ENCODE results near the gene SPO11.

Gene SPO11

GRCh38 chr20:57290178-57290484 is 39.5 kb upstream of the SPO11 start:
- TF ChIP-seq CTCF (conservative IDR thresholded peaks at IDR 0.05; ENCODE audit: low read length) (no peak), EZH2phosphoT487 (IDR thresholded peaks at IDR 0.05; ENCODE audit: borderline replicate concordance) (no peak)
- Histone ChIP-seq H3K4me1 (ENCODE audit: insufficient read depth, low read length, poor library complexity, severe bottlenecking) (no peaks in the 10 kb centered on the region), H3K9ac (ENCODE audit: low read depth, low read length, poor library complexity, severe bottlenecking) (no peak overlapping the region), H3K79me2 (ENCODE audit: insufficient read depth, low read length) (no peaks in the 10 kb centered on the region), H3F3A (ENCODE audit: low read depth) (no peaks in the 10 kb centered on the region), H3K4me2 (ENCODE audit: low read depth, low read length, poor library complexity, severe bottlenecking) (no peak overlapping the region), H3K9me3 (ENCODE audit: insufficient read depth, low read depth, low read length) (no peaks in the 10 kb centered on the region), H3K4me3 (ENCODE audit: low read length, poor library complexity, severe bottlenecking) (no peak overlapping the region), H3K9me2 (replicated peaks; ENCODE audit: low read depth, low read length) (no peaks in the 10 kb centered on the region), H4K20me1 (ENCODE audit: insufficient read depth, low read length, poor library complexity, severe bottlenecking) (no peaks in the 10 kb centered on the region), H3K27me3 (ENCODE audit: insufficient read depth, low read length, poor library complexity, severe bottlenecking) (no peaks in the 10 kb centered on the region), H2AFZ (ENCODE audit: low read length) (no peak overlapping the region), H3K36me3 (ENCODE audit: insufficient read depth, low read length) (no peaks in the 10 kb centered on the region)

DNA sequence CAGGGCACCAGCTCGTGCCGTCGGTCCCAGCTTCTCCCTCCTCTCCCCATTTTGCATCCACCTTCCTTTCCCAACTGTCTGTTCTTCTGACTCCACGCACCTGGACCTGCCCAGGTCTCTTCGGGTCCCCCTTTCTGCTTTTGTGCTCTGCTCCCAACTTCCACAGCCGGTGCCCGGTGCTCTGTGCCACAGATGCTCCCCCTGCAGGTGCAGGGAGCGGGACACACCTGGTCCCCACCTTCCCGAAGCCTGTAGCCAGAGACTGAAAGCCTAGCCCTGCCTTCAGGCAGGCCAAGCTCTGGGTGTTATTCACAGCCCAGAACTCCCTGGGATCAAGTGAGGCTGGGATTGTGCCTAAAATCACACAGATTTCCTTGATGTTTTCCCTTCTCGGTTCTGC is 38.6 kb upstream of the SPO11 start:
- no peak overlapping the region for H3K9ac ChIP-seq (ENCODE audit: low read depth, low read length, poor library complexity, severe bottlenecking)
- H2AFZ ChIP-seq (ENCODE audit: low read length): no peak overlapping the region
- no peaks in the 10 kb centered on the region for H3K4me1 ChIP-seq (ENCODE audit: insufficient read depth, low read length, poor library complexity, severe bottlenecking)
- no peaks in the 10 kb centered on the region for H3K27me3 ChIP-seq (ENCODE audit: insufficient read depth, low read length, poor library complexity, severe bottlenecking)
- H3K4me2 ChIP-seq (ENCODE audit: low read depth, low read length, poor library complexity, severe bottlenecking): no peak overlapping the region
- no peaks in the 10 kb centered on the region for H3K9me3 ChIP-seq (ENCODE audit: insufficient read depth, low read depth, low read length)
- TF ChIP-seq EZH2phosphoT487 (IDR thresholded peaks at IDR 0.05; ENCODE audit: borderline replicate concordance) (no peak), CTCF (conservative IDR thresholded peaks at IDR 0.05; ENCODE audit: low read length) (no peak)
- H4K20me1 ChIP-seq (ENCODE audit: insufficient read depth, low read length, poor library complexity, severe bottlenecking): no peaks in the 10 kb centered on the region
- H3F3A ChIP-seq (ENCODE audit: low read depth): no peaks in the 10 kb centered on the region
- no peaks in the 10 kb centered on the region for H3K36me3 ChIP-seq (ENCODE audit: insufficient read depth, low read length)
- no peak overlapping the region for H3K4me3 ChIP-seq (ENCODE audit: low read length, poor library complexity, severe bottlenecking)
- H3K9me2 ChIP-seq (replicated peaks; ENCODE audit: low read depth, low read length): no peaks in the 10 kb centered on the region
- no peaks in the 10 kb centered on the region for H3K79me2 ChIP-seq (ENCODE audit: insufficient read depth, low read length)

- no peaks in the 10 kb centered on the region for H3K36me3 ChIP-seq (ENCODE audit: insufficient read depth, low read length)
- no peaks in the 10 kb centered on the region for H3K9me2 ChIP-seq (replicated peaks; ENCODE audit: low read depth, low read length)
These were observed 37.9 kb upstream of the SPO11 start for GRCh38 chr20:57291694-57292093.

More at GRCh38 chr20:57291694-57292093, 37.9 kb upstream of the SPO11 start:
- H3K9ac ChIP-seq (ENCODE audit: low read depth, low read length, poor library complexity, severe bottlenecking): no peak overlapping the region
- H2AFZ ChIP-seq (ENCODE audit: low read length): no peak overlapping the region
- H3K4me3 ChIP-seq (ENCODE audit: low read length, poor library complexity, severe bottlenecking): no peak overlapping the region
- no peaks in the 10 kb centered on the region for H3K79me2 ChIP-seq (ENCODE audit: insufficient read depth, low read length)
- H3K9me3 ChIP-seq (ENCODE audit: insufficient read depth, low read depth, low read length): no peaks in the 10 kb centered on the region
- TF ChIP-seq EZH2phosphoT487 (IDR thresholded peaks at IDR 0.05; ENCODE audit: borderline replicate concordance): no peak
- no peak for TF ChIP-seq CTCF (conservative IDR thresholded peaks at IDR 0.05; ENCODE audit: low read length)
- no peaks in the 10 kb centered on the region for H3K27me3 ChIP-seq (ENCODE audit: insufficient read depth, low read length, poor library complexity, severe bottlenecking)
- H3F3A ChIP-seq (ENCODE audit: low read depth): no peaks in the 10 kb centered on the region
- H4K20me1 ChIP-seq (ENCODE audit: insufficient read depth, low read length, poor library complexity, severe bottlenecking): no peaks in the 10 kb centered on the region
- H3K4me1 ChIP-seq (ENCODE audit: insufficient read depth, low read length, poor library complexity, severe bottlenecking): no peaks in the 10 kb centered on the region
- no peak overlapping the region for H3K4me2 ChIP-seq (ENCODE audit: low read depth, low read length, poor library complexity, severe bottlenecking)

Measured in Loucy (cell line).